Mucosa of stomach (tissue), 1 donor: ENCODE measurements around the gene C20orf204.

Experiments used
- H3K27me3 ChIP-seq: one replicate; pipeline ENCODE4 v1.7.0; 2013; ENCODE audit warnings: mild to moderate bottlenecking, low read length; ENCODE audit not compliant: control insufficient read depth, insufficient read depth
- H3K36me3 ChIP-seq: one replicate; pipeline ENCODE4 v1.7.0; 2013; ENCODE audit warnings: low read length; ENCODE audit not compliant: control insufficient read depth, insufficient read depth
- H3K4me1 ChIP-seq: one replicate; pipeline ENCODE4 v1.7.0; 2013; ENCODE audit warnings: mild to moderate bottlenecking, low read length; ENCODE audit not compliant: control insufficient read depth, insufficient read depth
- H3K4me3 ChIP-seq: one replicate; pipeline ENCODE4 v1.7.0; 2013; ENCODE audit warnings: low read length
- H3K9ac ChIP-seq: one replicate; pipeline ENCODE4 v1.7.0; 2013; ENCODE audit warnings: mild to moderate bottlenecking, low read length, moderate library complexity
- H3K9me3 ChIP-seq: one replicate; pipeline ENCODE4 v1.7.0; 2013; ENCODE audit warnings: mild to moderate bottlenecking, low read length, moderate library complexity; ENCODE audit not compliant: control insufficient read depth
- donor health status: Pancreatic carcinoma.

The C20orf204 gene

GRCh38 chr20:64039293-64040160, 3.5 kb downstream of the C20orf204 start:
- Histone ChIP-seq H3K4me1 (peaks cover 26% of the 10 kb centered on the region), H3K4me3 (peak overlapping the region; percentile 31), H3K9ac (peak overlapping the region; percentile 34), H3K36me3 (no peaks in the 10 kb centered on the region), H3K9me3 (no peaks in the 10 kb centered on the region), H3K27me3 (peaks cover 64% of the 10 kb centered on the region)

GRCh38 chr20:64040231-64041039, 4.5 kb downstream of the C20orf204 start:
- H3K9ac ChIP-seq = no peak overlapping the region
- no peaks in the 10 kb centered on the region for H3K9me3 ChIP-seq
- peaks cover 26% of the 10 kb centered on the region for H3K4me1 ChIP-seq
- H3K4me3 ChIP-seq = no peak overlapping the region
- H3K36me3 ChIP-seq = no peaks in the 10 kb centered on the region
- peaks cover 72% of the 10 kb centered on the region for H3K27me3 ChIP-seq

- H3K4me1 ChIP-seq = peaks cover 26% of the 10 kb centered on the region
- H3K9me3 ChIP-seq = no peaks in the 10 kb centered on the region
- no peaks in the 10 kb centered on the region for H3K36me3 ChIP-seq
- no peak overlapping the region for H3K4me3 ChIP-seq
- peaks cover 72% of the 10 kb centered on the region for H3K27me3 ChIP-seq
- no peak overlapping the region for H3K9ac ChIP-seq
Measured at GRCh38 chr20:64041040-64041780, 5.2 kb downstream of the C20orf204 start.

- Histone ChIP-seq H3K27me3 (peaks cover 72% of the 10 kb centered on the region), H3K9ac (peak overlapping the region; percentile 37), H3K36me3 (no peaks in the 10 kb centered on the region), H3K4me1 (peaks cover 26% of the 10 kb centered on the region), H3K9me3 (no peaks in the 10 kb centered on the region), H3K4me3 (no peak overlapping the region)
Measured at GRCh38 chr20:64041781-64042053, 5.7 kb downstream of the C20orf204 start.

GRCh38 chr20:64042054-64042781, 6.2 kb downstream of the C20orf204 start:
- peaks cover 26% of the 10 kb centered on the region for H3K4me1 ChIP-seq
- H3K36me3 ChIP-seq = no peaks in the 10 kb centered on the region
- H3K4me3 ChIP-seq = no peak overlapping the region
- H3K9ac ChIP-seq = peak overlapping the region; percentile 37
- H3K27me3 ChIP-seq = peaks cover 72% of the 10 kb centered on the region
- no peaks in the 10 kb centered on the region for H3K9me3 ChIP-seq

- H3K9me3 ChIP-seq = no peaks in the 10 kb centered on the region
- H3K27me3 ChIP-seq = peaks cover 78% of the 10 kb centered on the region
- no peak overlapping the region for H3K4me3 ChIP-seq
- peaks cover 18% of the 10 kb centered on the region for H3K4me1 ChIP-seq
- no peaks in the 10 kb centered on the region for H3K36me3 ChIP-seq
- H3K9ac ChIP-seq = no peak overlapping the region
Measured at GRCh38 chr20:64043768-64044167, 7.8 kb downstream of the C20orf204 start.

- H3K9ac ChIP-seq = no peak overlapping the region
- no peaks in the 10 kb centered on the region for H3K36me3 ChIP-seq
- H3K4me1 ChIP-seq = peaks cover 10% of the 10 kb centered on the region
- H3K27me3 ChIP-seq = peaks cover 73% of the 10 kb centered on the region
- no peaks in the 10 kb centered on the region for H3K9me3 ChIP-seq
- H3K4me3 ChIP-seq = no peak overlapping the region
Measured at GRCh38 chr20:64044484-64045247, 8.7 kb downstream of the C20orf204 start.

- Histone ChIP-seq H3K36me3 (no peaks in the 10 kb centered on the region), H3K9ac (no peak overlapping the region), H3K4me1 (peaks cover 10% of the 10 kb centered on the region), H3K4me3 (no peak overlapping the region), H3K27me3 (peaks cover 73% of the 10 kb centered on the region), H3K9me3 (no peaks in the 10 kb centered on the region)
Measured at GRCh38 chr20:64045346-64046011, 9.5 kb downstream of the C20orf204 start.

GRCh38 chr20:64047046-64047389, 11.0 kb downstream of the C20orf204 start:
- Histone ChIP-seq H3K9ac (no peak overlapping the region), H3K4me3 (no peak overlapping the region), H3K9me3 (no peaks in the 10 kb centered on the region), H3K36me3 (no peaks in the 10 kb centered on the region), H3K27me3 (peaks cover 73% of the 10 kb centered on the region), H3K4me1 (peaks cover 4% of the 10 kb centered on the region)

GRCh38 chr20:64047968-64048401, 12.0 kb downstream of the C20orf204 start:
- Histone ChIP-seq H3K27me3 (peaks cover 78% of the 10 kb centered on the region), H3K36me3 (no peaks in the 10 kb centered on the region), H3K4me1 (no peaks in the 10 kb centered on the region), H3K9ac (no peak overlapping the region), H3K9me3 (no peaks in the 10 kb centered on the region), H3K4me3 (no peak overlapping the region)
